ENCODE results near the gene PROCA1.

DNA sequence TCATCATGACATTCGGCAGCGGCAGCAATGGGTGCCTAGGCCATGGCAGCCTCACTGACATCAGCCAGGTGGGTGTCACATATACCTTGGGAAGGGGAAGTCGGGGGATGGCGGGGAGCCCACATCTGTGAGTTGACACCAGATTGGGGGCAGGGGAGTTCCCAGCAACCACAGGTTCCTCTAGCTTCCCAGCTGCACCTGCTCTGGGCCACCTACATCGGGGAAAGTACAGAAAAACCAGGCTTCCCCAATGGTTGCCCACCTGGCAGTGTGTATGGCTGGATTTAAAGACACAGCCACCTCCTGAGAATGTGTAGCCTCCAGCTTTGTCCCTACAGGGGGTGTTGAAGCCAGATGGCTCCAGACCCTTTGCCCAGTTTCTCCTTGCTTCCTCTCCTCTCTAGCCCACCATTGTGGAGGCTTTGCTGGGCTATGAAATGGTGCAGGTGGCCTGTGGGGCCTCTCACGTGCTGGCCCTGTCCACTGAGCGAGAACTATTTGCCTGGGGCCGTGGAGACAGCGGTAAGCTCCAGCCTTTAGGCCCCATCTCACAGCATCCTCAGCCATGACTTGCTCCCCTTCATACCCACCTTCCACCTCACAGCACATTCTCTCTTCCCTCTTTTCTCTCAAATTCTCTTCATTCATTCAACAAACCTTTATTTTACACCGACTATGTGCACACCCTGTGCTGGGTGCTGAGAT, 27.1 kb upstream of the PROCA1 start:
- TF ChIP-seq CTCF (IDR thresholded peaks at IDR 0.05) (no peak), POLR2A (IDR thresholded peaks at IDR 0.05) (no peak)
